SK-N-SH (cell line): ENCODE results near the gene HSPBAP1. TPM values are rescaled to one million over a fixed set of nuclear protein-coding genes. Genes with fewer than 3 reads are reported as not detected.

ENCODE experiments used
- CTCF ChIA-PET: fragments of 300-600, 350-600 bp; formaldehyde crosslinking; extraction: SDS; loops from one replicate; lab custom pipeline; 2021; lab: Yijun Ruan, JAX
- POLR2A ChIA-PET: fragments of 350-600 bp; sonication (Branson Sonifier 250); formaldehyde crosslinking; extraction: SDS; loops from one replicate; lab custom pipeline; 2020; ENCODE audit warnings: antibody characterized with exemption, inconsistent platforms; lab: Yijun Ruan, JAX
- DNase-seq: peaks from one replicate; pipeline ENCODE4 v3.0.0; 2012
- H2AFZ ChIP-seq: fragments of 200-600 bp; sonication (generic); 2 replicates; pipeline ENCODE4 v1.8.1; 2016; ENCODE audit warnings: antibody characterized with exemption, mild to moderate bottlenecking, low read depth
- H3F3A ChIP-seq: fragments of 200-600 bp; sonication (generic); replicated peaks from 2 replicates; pipeline ENCODE3; 2016; ENCODE audit warnings: antibody characterized with exemption, mild to moderate bottlenecking; ENCODE audit not compliant: insufficient read depth
- H3K27ac ChIP-seq, 2 experiments: fragments of 200-500 bp in 1 of 2; fragments of 200-600 bp in 1 of 2; sonication (Bioruptor generic) in 1 of 2; sonication (generic), shearing (Covaris generic) in 1 of 2; 2 replicates each; pipeline versions ENCODE4 v1.5.1 to v1.6.1; 2014 to 2016; ENCODE audit warnings: low read depth in 2 of 2, inconsistent platforms in 1 of 2, low read length in 1 of 2, mild to moderate bottlenecking in 1 of 2, mixed read lengths in 1 of 2
- H3K27me3 ChIP-seq: fragments of 200-600 bp; sonication (generic), shearing (Covaris generic); 2 replicates; pipeline ENCODE4 v1.6.1; 2016; ENCODE audit warnings: mixed run types; ENCODE audit not compliant: insufficient read depth
- H3K36me3 ChIP-seq, 2 experiments: fragments of 200-500 bp in 1 of 2; fragments of 200-600 bp in 1 of 2; sonication (Bioruptor generic) in 1 of 2; sonication (generic) in 1 of 2; replicated peaks in 1 of 2; 2 replicates each; pipeline versions ENCODE3 to v1.5.1; 2014 to 2016; ENCODE audit warnings: low read length in 1 of 2, mild to moderate bottlenecking in 1 of 2; ENCODE audit not compliant: insufficient read depth in 2 of 2, control insufficient read depth in 1 of 2
- H3K4me1 ChIP-seq, 2 experiments: fragments of 200-500 bp in 1 of 2; fragments of 200-600 bp in 1 of 2; sonication (Bioruptor generic) in 1 of 2; sonication (generic), shearing (Covaris generic) in 1 of 2; 2 replicates each; pipeline versions ENCODE4 v1.5.1 to v1.6.1; 2014 to 2016; ENCODE audit warnings: low read depth in 1 of 2, low read length in 1 of 2, mixed run types in 1 of 2; ENCODE audit not compliant: insufficient read depth in 2 of 2, control insufficient read depth in 1 of 2
- H3K4me2 ChIP-seq: fragments of 200-600 bp; sonication (generic), shearing (Covaris generic); 2 replicates; pipeline ENCODE4 v1.6.1; 2017; ENCODE audit warnings: mixed run types
- H3K4me3 ChIP-seq, 2 experiments: fragments of 200-500 bp in 1 of 2; fragments of 200-600 bp in 1 of 2; sonication (Bioruptor generic) in 1 of 2; sonication (generic), shearing (Covaris generic) in 1 of 2; 2 replicates each; pipeline versions ENCODE4 v1.5.1 to v1.8.1; 2014 to 2016; ENCODE audit warnings: low read depth in 2 of 2, inconsistent platforms in 1 of 2, low read length in 1 of 2, mild to moderate bottlenecking in 1 of 2, mixed read lengths in 1 of 2, moderate library complexity in 1 of 2
- H3K79me2 ChIP-seq: fragments of 200-600 bp; sonication (generic); 2 replicates; pipeline ENCODE4 v1.8.1; 2017; ENCODE audit warnings: mild to moderate bottlenecking; ENCODE audit not compliant: insufficient read depth
- H3K9ac ChIP-seq: fragments of 200-600 bp; sonication (generic); 2 replicates; pipeline ENCODE4 v1.6.1; 2017; ENCODE audit warnings: mixed run types
- H3K9me2 ChIP-seq: fragments of 200-600 bp; sonication (generic); 2 replicates; pipeline ENCODE4 v1.6.1; 2017; ENCODE audit warnings: mixed run types
- H3K9me3 ChIP-seq: fragments of 200-600 bp; sonication (generic); 2 replicates; pipeline ENCODE4 v1.6.1; 2017; ENCODE audit warnings: mixed run types, mild to moderate bottlenecking, moderate library complexity
- H4K20me1 ChIP-seq: fragments of 200-600 bp; sonication (generic); 2 replicates; pipeline ENCODE4 v1.6.1; 2017; ENCODE audit warnings: mild to moderate bottlenecking, mixed run types; ENCODE audit not compliant: insufficient read depth
- CHD2 ChIP-seq: fragments of 150-350 bp; IDR thresholded peaks from 2 replicates; pipeline ENCODE4 v1.6.1; 2018; ENCODE audit warnings: low read length; ENCODE audit not compliant: partially characterized antibody
- EZH2phosphoT487 ChIP-seq: fragments of 200-600 bp; sonication (generic); IDR thresholded peaks from 2 replicates; pipeline ENCODE4 v1.6.1; 2017; ENCODE audit warnings: low read depth, mixed run types, mild to moderate bottlenecking, antibody characterized with exemption, moderate library complexity, borderline replicate concordance
- FOXM1 ChIP-seq: IDR thresholded peaks from 2 replicates; pipeline ENCODE4 v1.4.0; 2012; ENCODE audit warnings: low read depth, mild to moderate bottlenecking
- JUND ChIP-seq: IDR thresholded peaks from 2 replicates; pipeline ENCODE4 v1.4.0; 2012
- NFIC ChIP-seq: IDR thresholded peaks from 2 replicates; pipeline ENCODE4 v1.4.0; 2012; ENCODE audit warnings: borderline replicate concordance
- NRF1 ChIP-seq: IDR thresholded peaks from 2 replicates; pipeline ENCODE4 v1.6.1; 2012; ENCODE audit warnings: low read depth, mild to moderate bottlenecking, low read length
- POLR2AphosphoS5 ChIP-seq: IDR thresholded peaks from 2 replicates; pipeline ENCODE4 v1.6.1; 2012; ENCODE audit warnings: low read depth, low read length
- RCOR1 ChIP-seq: fragments of 150-350 bp; IDR thresholded peaks from 2 replicates; pipeline ENCODE4 v1.6.1; 2017; ENCODE audit warnings: antibody characterized with exemption, low read length
- RFX5 ChIP-seq: IDR thresholded peaks from 2 replicates; pipeline ENCODE4 v1.6.1; 2012; ENCODE audit warnings: mild to moderate bottlenecking, improper control_type of control experiment, low read length
- RXRA ChIP-seq: IDR thresholded peaks from 2 replicates; pipeline ENCODE4 v1.4.0; 2012; ENCODE audit warnings: low read depth, mild to moderate bottlenecking, borderline replicate concordance
- SIN3A ChIP-seq: IDR thresholded peaks from 2 replicates; pipeline ENCODE4 v1.6.1; 2012; ENCODE audit warnings: low read depth, mild to moderate bottlenecking, low read length, moderate library complexity, borderline replicate concordance
- TAF1 ChIP-seq: IDR thresholded peaks from 2 replicates; pipeline ENCODE4 v1.6.1; 2012; ENCODE audit warnings: low read depth, mild to moderate bottlenecking, low read length, moderate library complexity, borderline replicate concordance
- TCF12 ChIP-seq: IDR thresholded peaks from 2 replicates; pipeline ENCODE4 v1.4.0; 2012
- WGBS: methylation state at CpG from one replicate; pipeline ENCODE4 v1.1.6; 2017; ENCODE audit warnings: low lambda C conversion rate; 5-methylcytosine and 5-hydroxymethylcytosine counted together
- polyA plus RNA-seq, 3 experiments: library from polyadenylated mRNA; depleted of rRNA; stranded (reverse); fragments of >200 nt; gene quantifications; 2 replicates each; pipeline ENCODE4 v1.2.3, GENCODE V29; 2012
- TF ChIP-seq, protein P1 (sequence below): IDR thresholded peaks from 2 replicates; pipeline ENCODE4 v1.4.0; 2012; ENCODE audit warnings: low read depth, borderline replicate concordance
- TF ChIP-seq, protein P2 (sequence below): IDR thresholded peaks from 2 replicates; pipeline ENCODE4; 2012
- TF ChIP-seq, protein P3 (sequence below): fragments of 150-350 bp; IDR thresholded peaks from 2 replicates; pipeline ENCODE4 v1.6.1; 2016; ENCODE audit warnings: mild to moderate bottlenecking, low read depth, low read length
- TF ChIP-seq, protein P4 (sequence below): IDR thresholded peaks from 2 replicates; pipeline ENCODE4 v1.4.0; 2012; ENCODE audit warnings: low read depth, borderline replicate concordance

HSPBAP1 gene
- polyA plus RNA-seq, 1 of the 3 experiments (the other 2 are of a cell fraction): 5.1 TPM

DNA sequence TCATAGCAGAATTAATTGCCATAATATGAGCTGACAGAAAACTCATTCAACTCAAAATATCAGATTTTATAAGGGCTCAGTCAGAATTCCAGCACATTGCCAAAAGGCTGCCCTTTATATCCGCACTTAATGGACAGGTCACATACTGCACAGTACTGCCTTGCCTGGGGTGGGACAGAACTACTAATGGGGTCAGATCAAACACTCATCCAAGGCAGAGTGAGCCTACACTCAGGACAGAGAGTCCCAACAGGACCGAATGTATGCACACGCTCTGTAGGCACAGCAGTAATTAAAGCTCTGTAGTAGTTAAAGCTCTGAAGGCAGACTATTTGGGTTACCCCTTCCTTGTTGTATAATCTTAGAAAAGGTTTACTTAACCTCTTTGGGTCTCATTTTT, 27.2 kb downstream of the HSPBAP1 start:
- Histone ChIP-seq H3K4me3 (no peak overlapping the region), H3K9me3 (no peaks in the 10 kb centered on the region), H3K79me2 (no peaks in the 10 kb centered on the region), H3K27me3 (no peaks in the 10 kb centered on the region), H3K4me2 (no peak overlapping the region), H3F3A (no peaks in the 10 kb centered on the region), H3K4me1 (no peaks in the 10 kb centered on the region), H4K20me1 (no peaks in the 10 kb centered on the region), H3K9me2 (no peaks in the 10 kb centered on the region), H3K27ac (no peak overlapping the region), H3K9ac (no peak overlapping the region), H3K36me3 (peaks cover 6 to 11% of the 10 kb centered on the region in 2 experiments), H2AFZ (no peak overlapping the region)
- CTCF ChIA-PET: interaction anchor here (1.0 to 1.3 kb wide), 2 partner anchors 8 to 12 kb away, joined by 3 to 4 read pairs; no protein-coding TSS in a partner anchor
- no peak for DNase-seq
- POLR2A ChIA-PET: no interaction called here
- TF ChIP-seq TAF1 (no peak), CHD2 (no peak), RFX5 (no peak), FOXM1 (no peak), EZH2phosphoT487 (no peak), RXRA (no peak), SIN3A (no peak), POLR2AphosphoS5 (no peak), JUND (no peak), RCOR1 (no peak), NRF1 (no peak), TCF12 (no peak), NFIC (no peak)
- TF ChIP-seq, protein P1, sequence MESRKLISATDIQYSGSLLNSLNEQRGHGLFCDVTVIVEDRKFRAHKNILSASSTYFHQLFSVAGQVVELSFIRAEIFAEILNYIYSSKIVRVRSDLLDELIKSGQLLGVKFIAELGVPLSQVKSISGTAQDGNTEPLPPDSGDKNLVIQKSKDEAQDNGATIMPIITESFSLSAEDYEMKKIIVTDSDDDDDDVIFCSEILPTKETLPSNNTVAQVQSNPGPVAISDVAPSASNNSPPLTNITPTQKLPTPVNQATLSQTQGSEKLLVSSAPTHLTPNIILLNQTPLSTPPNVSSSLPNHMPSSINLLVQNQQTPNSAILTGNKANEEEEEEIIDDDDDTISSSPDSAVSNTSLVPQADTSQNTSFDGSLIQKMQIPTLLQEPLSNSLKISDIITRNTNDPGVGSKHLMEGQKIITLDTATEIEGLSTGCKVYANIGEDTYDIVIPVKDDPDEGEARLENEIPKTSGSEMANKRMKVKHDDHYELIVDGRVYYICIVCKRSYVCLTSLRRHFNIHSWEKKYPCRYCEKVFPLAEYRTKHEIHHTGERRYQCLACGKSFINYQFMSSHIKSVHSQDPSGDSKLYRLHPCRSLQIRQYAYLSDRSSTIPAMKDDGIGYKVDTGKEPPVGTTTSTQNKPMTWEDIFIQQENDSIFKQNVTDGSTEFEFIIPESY: no peak
- TF ChIP-seq, protein P2, sequence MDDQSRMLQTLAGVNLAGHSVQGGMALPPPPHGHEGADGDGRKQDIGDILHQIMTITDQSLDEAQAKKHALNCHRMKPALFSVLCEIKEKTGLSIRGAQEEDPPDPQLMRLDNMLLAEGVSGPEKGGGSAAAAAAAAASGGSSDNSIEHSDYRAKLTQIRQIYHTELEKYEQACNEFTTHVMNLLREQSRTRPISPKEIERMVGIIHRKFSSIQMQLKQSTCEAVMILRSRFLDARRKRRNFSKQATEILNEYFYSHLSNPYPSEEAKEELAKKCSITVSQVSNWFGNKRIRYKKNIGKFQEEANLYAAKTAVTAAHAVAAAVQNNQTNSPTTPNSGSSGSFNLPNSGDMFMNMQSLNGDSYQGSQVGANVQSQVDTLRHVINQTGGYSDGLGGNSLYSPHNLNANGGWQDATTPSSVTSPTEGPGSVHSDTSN: no peak
- TF ChIP-seq, protein P3, sequence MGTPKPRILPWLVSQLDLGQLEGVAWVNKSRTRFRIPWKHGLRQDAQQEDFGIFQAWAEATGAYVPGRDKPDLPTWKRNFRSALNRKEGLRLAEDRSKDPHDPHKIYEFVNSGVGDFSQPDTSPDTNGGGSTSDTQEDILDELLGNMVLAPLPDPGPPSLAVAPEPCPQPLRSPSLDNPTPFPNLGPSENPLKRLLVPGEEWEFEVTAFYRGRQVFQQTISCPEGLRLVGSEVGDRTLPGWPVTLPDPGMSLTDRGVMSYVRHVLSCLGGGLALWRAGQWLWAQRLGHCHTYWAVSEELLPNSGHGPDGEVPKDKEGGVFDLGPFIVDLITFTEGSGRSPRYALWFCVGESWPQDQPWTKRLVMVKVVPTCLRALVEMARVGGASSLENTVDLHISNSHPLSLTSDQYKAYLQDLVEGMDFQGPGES: no peak
- TF ChIP-seq, protein P4, sequence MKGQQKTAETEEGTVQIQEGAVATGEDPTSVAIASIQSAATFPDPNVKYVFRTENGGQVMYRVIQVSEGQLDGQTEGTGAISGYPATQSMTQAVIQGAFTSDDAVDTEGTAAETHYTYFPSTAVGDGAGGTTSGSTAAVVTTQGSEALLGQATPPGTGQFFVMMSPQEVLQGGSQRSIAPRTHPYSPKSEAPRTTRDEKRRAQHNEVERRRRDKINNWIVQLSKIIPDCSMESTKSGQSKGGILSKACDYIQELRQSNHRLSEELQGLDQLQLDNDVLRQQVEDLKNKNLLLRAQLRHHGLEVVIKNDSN: no peak
- WGBS: 94% methylated on average over 3 of the region's 3 CpGs
